HG03095 (cell line): ENCODE results near the gene USP40.

Experiments used
- ATAC-seq: cut with Tn5 transposase; IDR thresholded peaks from one replicate; pipeline ENCODE4 v1.9.1; 2021; ENCODE audit warnings: moderate library complexity; ENCODE audit not compliant: unreplicated experiment

USP40 gene

DNA sequence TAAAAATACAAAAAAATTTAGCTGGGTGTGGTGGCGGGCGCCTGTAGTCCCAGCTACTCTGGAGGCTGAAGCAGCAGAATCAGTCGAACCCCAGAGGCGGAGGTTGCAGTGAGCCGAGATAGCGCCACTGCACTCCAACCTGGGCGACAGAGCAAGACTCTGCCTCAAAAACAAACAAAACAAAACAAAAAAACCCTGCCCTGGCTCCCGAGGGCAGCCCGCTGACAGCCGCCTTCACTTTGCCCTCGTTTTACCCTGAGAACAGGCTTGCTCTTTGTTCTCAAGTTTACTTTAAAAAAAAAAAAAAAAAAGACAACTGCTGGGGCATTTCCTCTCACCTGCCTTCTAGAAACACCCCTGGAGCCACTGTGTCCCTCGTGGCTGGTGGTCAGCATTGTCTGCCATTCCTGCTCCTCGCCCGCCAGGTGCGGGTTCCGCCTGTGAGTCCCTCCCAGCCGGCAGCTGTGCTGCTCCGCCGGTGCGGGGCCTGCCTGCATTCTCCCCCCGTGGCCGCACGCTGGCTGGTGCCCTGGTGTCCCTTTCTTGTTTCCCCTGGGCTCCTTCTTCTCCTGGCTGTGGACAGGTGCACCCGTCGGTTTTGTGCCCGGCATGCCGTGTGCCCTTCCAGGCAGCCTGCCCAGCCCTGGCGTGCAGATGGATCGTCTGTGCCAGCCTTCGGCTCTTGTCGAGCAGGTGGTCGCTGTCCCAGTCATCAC, 105.7 kb downstream of the USP40 start:
- no peak for ATAC-seq

DNA sequence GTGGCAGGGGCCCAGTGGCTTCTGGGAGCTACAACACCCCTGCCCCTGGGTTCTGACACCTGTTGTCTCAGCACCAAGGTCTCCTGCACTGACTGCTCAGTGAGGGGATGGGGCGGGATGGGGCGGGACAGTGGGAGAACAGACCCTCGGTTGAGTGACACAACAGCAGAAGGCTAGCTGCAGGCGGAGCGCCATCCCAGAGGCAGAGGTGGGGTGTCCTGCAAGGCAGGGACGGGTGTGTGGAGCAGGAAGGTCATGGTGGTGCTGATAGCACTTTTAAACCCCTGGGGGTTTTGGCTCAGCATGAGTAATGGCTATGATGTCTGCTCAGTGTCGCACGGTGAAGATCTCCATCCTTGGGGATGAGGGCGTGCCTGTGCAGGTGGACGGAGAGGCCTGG, 107.2 kb downstream of the USP40 start:
- no peak for ATAC-seq

GRCh38 chr2:233458826-233459225, 107.8 kb downstream of the USP40 start:
- no peak for ATAC-seq

DNA sequence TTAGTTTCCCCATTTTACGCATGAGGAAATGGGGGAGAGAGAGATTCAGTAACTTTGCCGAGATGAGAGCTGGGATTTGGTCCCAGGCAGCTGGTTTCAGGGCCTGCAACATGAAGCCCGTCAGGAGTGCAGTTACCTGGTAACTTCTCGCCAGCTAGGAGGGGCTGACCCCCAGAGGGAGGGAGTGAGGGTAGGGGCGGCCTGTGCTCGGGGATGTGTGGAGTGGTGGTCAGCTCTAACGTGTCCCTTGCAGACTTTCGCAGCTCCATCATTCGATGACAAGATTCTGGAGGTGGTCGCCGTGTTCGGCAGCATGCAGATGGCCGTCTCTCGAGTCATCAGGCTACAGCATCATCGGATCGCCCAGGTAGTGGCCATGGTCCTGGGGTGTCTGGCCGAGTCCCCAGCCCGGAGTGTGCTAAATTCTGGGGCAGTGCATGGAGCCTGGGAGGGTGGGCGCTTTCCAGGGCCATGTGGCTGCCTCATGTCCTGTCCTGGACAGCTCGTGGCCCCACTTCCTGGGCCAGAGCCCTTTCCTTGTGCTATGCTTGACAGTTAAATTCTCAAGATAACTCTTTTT, 108.5 kb downstream of the USP40 start:
- ATAC-seq, result no peak

GRCh38 chr2:233457356-233457755, 109.2 kb downstream of the USP40 start:
- ATAC-seq, result no peak

DNA sequence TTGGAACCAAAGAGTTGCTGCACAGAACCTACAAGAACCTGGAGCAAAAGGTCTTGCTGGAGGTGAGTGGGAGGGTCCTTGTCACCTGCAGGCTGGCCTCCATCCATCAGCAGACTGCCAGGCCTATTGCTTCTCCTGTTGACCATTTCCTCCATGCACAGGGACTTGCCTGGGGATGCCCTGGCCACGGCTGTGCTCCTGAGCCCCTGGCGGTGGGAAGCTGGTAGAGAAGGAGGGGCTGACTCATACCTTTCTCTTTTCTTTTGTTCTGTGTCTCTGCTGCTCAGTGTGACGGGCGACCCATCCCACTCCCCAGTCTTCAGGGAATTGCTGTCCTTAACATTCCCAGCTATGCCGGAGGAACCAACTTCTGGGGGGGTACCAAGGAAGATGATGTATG, 109.6 kb downstream of the USP40 start:
- no peak for ATAC-seq

DNA sequence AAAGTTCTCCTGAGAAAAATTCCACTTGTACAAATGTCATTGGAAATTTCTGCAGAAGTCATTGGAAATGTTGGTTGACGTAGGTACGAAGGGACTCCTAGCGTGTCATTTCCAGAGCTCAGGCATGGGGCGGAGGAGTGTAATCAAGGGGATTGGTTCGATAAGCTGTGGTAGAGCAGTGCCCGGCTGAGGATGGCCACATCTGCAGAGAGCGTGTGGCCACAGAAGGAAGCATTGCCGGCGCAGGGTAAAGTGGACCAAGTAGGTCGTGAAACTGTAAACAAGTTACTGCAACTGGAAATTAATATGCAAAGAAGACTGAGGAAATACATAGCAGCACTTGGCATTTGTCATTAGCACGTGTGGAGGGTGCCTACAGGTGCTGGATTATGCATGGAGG, 110.5 kb downstream of the USP40 start:
- no peak for ATAC-seq

GRCh38 chr2:233455491-233455890, 111.1 kb downstream of the USP40 start:
- no peak for ATAC-seq

GRCh38 chr2:233455006-233455405, 111.6 kb downstream of the USP40 start:
- no peak for ATAC-seq

DNA sequence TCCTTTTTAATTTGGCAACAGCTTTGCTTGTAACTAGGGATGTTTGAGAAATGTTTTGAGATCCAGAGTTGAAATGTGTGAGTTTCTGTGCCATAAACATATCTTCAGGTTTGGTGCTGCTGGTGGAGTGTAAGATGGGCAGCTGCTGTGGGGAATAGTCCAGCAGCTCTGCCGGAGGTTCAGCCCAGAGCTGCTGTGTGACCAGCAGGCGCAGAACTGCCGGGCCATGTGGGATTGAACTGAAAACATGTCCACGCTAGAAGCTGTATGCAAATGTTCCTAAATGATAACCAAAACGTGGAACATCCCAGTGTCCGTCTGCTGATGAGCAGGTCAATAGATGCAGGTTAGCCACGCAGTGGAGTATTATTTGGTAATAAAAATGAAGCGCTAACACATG, 112.7 kb downstream of the USP40 start:
- no peak for ATAC-seq

- ATAC-seq, result no peak
Observed at GRCh38 chr2:233453111-233453915, 113.3 kb downstream of the USP40 start.

- no peak for ATAC-seq
Observed at GRCh38 chr2:233451950-233452349, 114.6 kb downstream of the USP40 start.

GRCh38 chr2:233450864-233451575, 115.6 kb downstream of the USP40 start:
- ATAC-seq, result no peak

DNA sequence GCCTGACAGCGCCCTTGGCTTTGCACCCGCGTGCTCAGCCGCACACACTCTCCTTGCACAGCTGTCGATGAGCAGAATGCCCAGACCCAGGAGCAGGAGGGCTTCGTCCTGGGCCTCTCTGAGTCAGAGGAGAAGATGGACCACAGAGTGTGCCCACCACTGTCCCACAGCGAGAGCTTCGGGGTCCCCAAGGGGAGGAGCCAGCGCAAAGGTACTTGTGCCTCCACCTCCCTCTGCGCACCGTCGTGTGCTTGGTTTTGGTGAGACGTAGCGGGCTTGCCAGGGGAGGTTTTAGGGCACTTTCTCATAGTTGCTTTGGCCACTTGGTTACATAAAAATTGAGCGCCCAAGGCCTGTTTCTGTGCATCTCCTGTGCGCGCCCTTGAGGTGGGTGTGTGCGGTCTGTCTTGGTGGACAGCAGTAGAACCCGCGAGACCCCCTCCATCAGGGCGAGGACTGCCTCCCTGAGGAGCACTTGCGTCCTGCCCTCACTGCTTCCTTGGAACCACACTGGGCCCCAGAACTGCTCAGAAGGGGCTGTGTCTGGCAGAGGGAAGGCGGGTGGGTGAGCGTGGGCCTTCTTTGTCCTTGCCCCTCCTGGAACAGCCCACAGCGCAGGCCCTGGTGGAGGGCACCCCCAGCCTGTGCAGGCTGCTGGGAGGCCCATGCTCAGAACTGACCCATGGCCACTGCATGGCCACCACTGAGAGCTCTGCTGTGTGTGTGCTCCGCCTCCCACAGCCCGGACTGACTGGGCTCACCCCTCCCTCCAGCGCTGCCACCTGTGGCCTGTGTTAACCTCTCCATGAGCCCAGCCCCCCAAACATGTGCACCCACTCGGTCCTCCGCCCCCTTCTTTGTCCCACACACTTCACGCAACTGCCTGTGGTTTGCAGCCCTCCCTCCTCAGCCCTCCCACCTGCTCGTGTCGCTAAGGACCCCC, 116.4 kb downstream of the USP40 start:
- no peak for ATAC-seq

DNA sequence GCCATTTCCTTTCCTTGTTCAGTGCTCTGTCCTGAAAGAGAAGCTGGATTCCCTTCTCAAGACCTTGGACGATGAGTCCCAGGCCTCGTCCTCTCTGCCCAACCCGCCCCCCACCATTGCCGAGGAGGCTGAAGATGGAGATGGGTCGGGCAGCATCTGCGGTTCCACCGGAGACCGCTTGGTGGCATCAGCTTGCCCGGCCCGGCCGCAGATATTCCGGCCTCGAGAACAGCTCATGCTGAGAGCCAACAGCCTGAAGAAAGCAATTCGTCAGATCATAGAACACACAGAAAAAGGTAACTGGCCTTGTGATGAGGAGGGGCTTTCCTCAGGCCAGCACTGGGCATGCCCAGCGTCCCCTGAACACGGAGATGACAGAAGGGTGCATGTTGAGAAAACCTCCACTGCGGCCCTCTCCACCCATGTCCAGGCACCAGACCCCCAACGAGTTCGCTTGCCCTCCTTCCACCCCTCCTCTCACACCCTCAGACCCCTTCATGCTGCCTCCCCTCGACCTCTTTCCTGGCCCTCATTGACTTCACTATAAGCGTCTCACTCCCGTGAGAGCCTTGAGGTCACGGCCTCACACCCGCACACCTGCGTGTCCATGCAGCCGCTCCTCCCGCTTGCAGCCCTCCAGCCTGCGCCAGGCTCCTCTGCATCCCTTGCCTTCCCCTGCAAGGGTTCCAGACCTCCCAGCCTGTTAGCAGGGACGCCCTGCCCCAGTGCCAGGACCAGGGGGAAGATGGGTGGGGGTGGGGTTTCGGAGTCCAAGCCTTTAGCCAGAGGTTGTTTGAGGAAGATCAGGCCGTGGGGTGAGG, 117.3 kb downstream of the USP40 start:
- no peak for ATAC-seq

GRCh38 chr2:233448575-233448974, 118.0 kb downstream of the USP40 start:
- ATAC-seq, result no peak

DNA sequence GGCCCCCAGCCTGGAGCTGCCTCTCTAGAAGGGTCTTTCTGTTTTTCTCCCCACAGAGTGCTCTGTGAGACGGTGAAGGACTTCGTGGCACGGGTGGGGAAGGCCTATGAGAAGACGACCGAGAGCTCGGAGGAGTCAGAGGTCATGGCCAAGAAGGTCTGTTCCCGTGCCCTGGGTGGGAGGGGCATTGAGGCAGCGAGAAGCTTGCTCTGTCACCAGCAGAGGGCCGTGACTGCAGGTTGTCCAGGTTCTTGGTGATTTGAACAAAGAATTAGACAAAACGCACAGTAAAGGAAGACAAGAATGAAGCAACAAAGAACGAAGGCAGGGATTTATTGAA, 118.4 kb downstream of the USP40 start:
- no peak for ATAC-seq

- ATAC-seq, result no peak
Observed at GRCh38 chr2:233447506-233448219, 118.9 kb downstream of the USP40 start.
